ENCODE results near the gene ERCC1.

Gene ERCC1

GRCh38 chr19:45368127-45368526 is 55.6 kb downstream of the ERCC1 start:
- H3K79me2 ChIP-seq: peaks cover 2% of the 10 kb centered on the region
- no peak for TF ChIP-seq CTCF (IDR thresholded peaks at IDR 0.05)
- H3K4me2 ChIP-seq (ENCODE audit: low read length): no peak overlapping the region
- H2AFZ ChIP-seq: no peak overlapping the region
- H3K9ac ChIP-seq: no peak overlapping the region
- H3K9me3 ChIP-seq (ENCODE audit: control insufficient read depth, low read length): no peaks in the 10 kb centered on the region
- no peaks in the 10 kb centered on the region for H3K36me3 ChIP-seq (ENCODE audit: control insufficient read depth, insufficient read depth, low read length)
- no peaks in the 10 kb centered on the region for H3K27me3 ChIP-seq (ENCODE audit: control insufficient read depth, insufficient read depth, low read length)
- no peak overlapping the region for H3K4me3 ChIP-seq (ENCODE audit: low read depth, low read length)
- H3K27ac ChIP-seq: no peak overlapping the region
- H3K4me1 ChIP-seq: no peaks in the 10 kb centered on the region

- Histone ChIP-seq H3K36me3 (ENCODE audit: control insufficient read depth, insufficient read depth, low read length) (no peaks in the 10 kb centered on the region), H3K4me2 (ENCODE audit: low read length) (no peak overlapping the region)
Observed at GRCh38 chr19:45364696-45365095, 59.0 kb downstream of the ERCC1 start.

GRCh38 chr19:45363861-45364459 is 59.8 kb downstream of the ERCC1 start:
- no peaks in the 10 kb centered on the region for H3K9me3 ChIP-seq (ENCODE audit: control insufficient read depth, low read length)
- no peaks in the 10 kb centered on the region for H3K27me3 ChIP-seq (ENCODE audit: control insufficient read depth, insufficient read depth, low read length)
- no peak for TF ChIP-seq CTCF (IDR thresholded peaks at IDR 0.05)

More at GRCh38 chr19:45364696-45365095, 59.0 kb downstream of the ERCC1 start:
- H3K9me3 ChIP-seq (ENCODE audit: control insufficient read depth, low read length): no peaks in the 10 kb centered on the region
- H2AFZ ChIP-seq: no peak overlapping the region
- no peaks in the 10 kb centered on the region for H3K79me2 ChIP-seq
- no peak overlapping the region for H3K9ac ChIP-seq
- TF ChIP-seq CTCF (IDR thresholded peaks at IDR 0.05): no peak
- H3K4me1 ChIP-seq: no peaks in the 10 kb centered on the region
- H3K4me3 ChIP-seq (ENCODE audit: low read depth, low read length): no peak overlapping the region
- no peak overlapping the region for H3K27ac ChIP-seq
- H3K27me3 ChIP-seq (ENCODE audit: control insufficient read depth, insufficient read depth, low read length): no peaks in the 10 kb centered on the region

GRCh38 chr19:45362291-45362690 is 61.4 kb downstream of the ERCC1 start:
- Histone ChIP-seq H3K4me3 (ENCODE audit: low read depth, low read length) (no peak overlapping the region), H3K79me2 (no peaks in the 10 kb centered on the region), H3K4me2 (ENCODE audit: low read length) (no peak overlapping the region), H2AFZ (no peak overlapping the region), H3K27ac (no peak overlapping the region), H3K9me3 (ENCODE audit: control insufficient read depth, low read length) (no peaks in the 10 kb centered on the region), H3K36me3 (ENCODE audit: control insufficient read depth, insufficient read depth, low read length) (no peaks in the 10 kb centered on the region), H3K4me1 (no peaks in the 10 kb centered on the region), H3K9ac (no peak overlapping the region), H3K27me3 (ENCODE audit: control insufficient read depth, insufficient read depth, low read length) (no peaks in the 10 kb centered on the region)
- TF ChIP-seq CTCF (IDR thresholded peaks at IDR 0.05): no peak

More at GRCh38 chr19:45363861-45364459, 59.8 kb downstream of the ERCC1 start:
- H3K79me2 ChIP-seq: no peaks in the 10 kb centered on the region
- H3K4me1 ChIP-seq: no peaks in the 10 kb centered on the region
- no peak overlapping the region for H3K4me3 ChIP-seq (ENCODE audit: low read depth, low read length)
- no peak overlapping the region for H3K9ac ChIP-seq
- no peak overlapping the region for H3K27ac ChIP-seq
- H2AFZ ChIP-seq: no peak overlapping the region
- no peaks in the 10 kb centered on the region for H3K36me3 ChIP-seq (ENCODE audit: control insufficient read depth, insufficient read depth, low read length)
- H3K4me2 ChIP-seq (ENCODE audit: low read length): no peak overlapping the region

- Histone ChIP-seq H3K9me3 (ENCODE audit: control insufficient read depth, low read length) (no peaks in the 10 kb centered on the region), H2AFZ (no peak overlapping the region), H3K27ac (no peak overlapping the region), H3K4me1 (no peaks in the 10 kb centered on the region), H3K27me3 (ENCODE audit: control insufficient read depth, insufficient read depth, low read length) (no peaks in the 10 kb centered on the region), H3K9ac (no peak overlapping the region), H3K79me2 (no peaks in the 10 kb centered on the region), H3K4me2 (ENCODE audit: low read length) (no peak overlapping the region), H3K4me3 (ENCODE audit: low read depth, low read length) (no peak overlapping the region), H3K36me3 (ENCODE audit: control insufficient read depth, insufficient read depth, low read length) (no peaks in the 10 kb centered on the region)
- no peak for TF ChIP-seq CTCF (IDR thresholded peaks at IDR 0.05)
Observed at GRCh38 chr19:45361608-45362007, 62.1 kb downstream of the ERCC1 start.
